ENCODE measurements around the gene FHDC1. TPM values are rescaled to one million over a fixed set of nuclear protein-coding genes. Genes with fewer than 3 reads are reported as not detected.

FHDC1 gene
- total RNA-seq, 1 experiment from 2014 or later: 18.1 TPM

DNA sequence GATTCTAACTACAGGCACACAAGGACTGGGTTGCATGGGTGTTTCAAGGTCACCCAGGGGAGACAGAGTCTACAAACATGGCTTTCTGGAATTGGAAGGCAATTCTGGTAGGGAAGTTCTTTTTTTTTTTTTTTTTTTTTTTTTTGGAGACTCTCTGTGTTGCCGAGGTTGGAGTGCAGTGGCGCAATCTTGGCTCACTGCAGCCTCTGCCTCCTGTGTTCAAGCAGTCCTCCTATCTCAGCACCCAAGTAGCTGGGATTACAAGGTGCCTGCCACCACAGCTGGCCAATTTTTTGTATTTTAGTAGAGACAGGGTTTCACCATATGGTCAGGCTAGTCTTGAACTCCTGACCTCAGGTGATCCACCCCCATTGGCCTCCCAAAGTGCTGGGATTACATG, 16.3 kb upstream of the FHDC1 start (continued):
- TF ChIP-seq, protein P1, sequence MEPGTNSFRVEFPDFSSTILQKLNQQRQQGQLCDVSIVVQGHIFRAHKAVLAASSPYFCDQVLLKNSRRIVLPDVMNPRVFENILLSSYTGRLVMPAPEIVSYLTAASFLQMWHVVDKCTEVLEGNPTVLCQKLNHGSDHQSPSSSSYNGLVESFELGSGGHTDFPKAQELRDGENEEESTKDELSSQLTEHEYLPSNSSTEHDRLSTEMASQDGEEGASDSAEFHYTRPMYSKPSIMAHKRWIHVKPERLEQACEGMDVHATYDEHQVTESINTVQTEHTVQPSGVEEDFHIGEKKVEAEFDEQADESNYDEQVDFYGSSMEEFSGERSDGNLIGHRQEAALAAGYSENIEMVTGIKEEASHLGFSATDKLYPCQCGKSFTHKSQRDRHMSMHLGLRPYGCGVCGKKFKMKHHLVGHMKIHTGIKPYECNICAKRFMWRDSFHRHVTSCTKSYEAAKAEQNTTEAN (CRISPR knock-in tag; IDR thresholded peaks at IDR 0.05): no peak
- no peak for TF ChIP-seq FOXK1 (CRISPR knock-in tag; IDR thresholded peaks at IDR 0.05)
- TF ChIP-seq ZNF423 (CRISPR knock-in tag; IDR thresholded peaks at IDR 0.05): no peak
- TF ChIP-seq SMAD4 (CRISPR knock-in tag; IDR thresholded peaks at IDR 0.05): no peak
- TF ChIP-seq, protein P2, sequence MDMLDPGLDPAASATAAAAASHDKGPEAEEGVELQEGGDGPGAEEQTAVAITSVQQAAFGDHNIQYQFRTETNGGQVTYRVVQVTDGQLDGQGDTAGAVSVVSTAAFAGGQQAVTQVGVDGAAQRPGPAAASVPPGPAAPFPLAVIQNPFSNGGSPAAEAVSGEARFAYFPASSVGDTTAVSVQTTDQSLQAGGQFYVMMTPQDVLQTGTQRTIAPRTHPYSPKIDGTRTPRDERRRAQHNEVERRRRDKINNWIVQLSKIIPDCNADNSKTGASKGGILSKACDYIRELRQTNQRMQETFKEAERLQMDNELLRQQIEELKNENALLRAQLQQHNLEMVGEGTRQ (CRISPR knock-in tag; IDR thresholded peaks at IDR 0.05): no peak

DNA sequence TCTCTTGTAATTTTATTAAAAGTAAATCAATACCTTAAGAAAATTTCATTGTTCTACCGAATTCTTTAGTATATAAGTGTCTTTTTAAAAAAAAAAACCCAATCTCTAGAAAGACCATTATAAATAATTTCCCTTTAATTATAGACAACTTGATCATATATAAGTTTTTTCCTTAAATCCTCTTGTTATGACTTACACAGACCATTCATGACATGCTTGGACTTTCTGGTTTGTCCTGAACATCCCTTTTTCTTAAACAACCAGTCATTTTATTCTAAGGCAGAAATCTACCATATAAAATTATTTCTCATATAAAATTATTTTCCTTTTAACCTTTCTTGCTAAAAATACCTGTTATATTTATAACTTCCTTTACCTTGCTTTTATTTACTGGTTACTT, 15.4 kb upstream of the FHDC1 start:
- ATAC-seq: no peak
- CTCF ChIA-PET: no interaction called here
- H3K27ac Mint-ChIP-seq: no peak overlapping the region
- POLR2A ChIA-PET: no interaction called here
- DNase-seq (ENCODE audit: low spot score): no peak
- H3K4me1 Mint-ChIP-seq: peaks cover 8% of the 10 kb centered on the region
- peaks cover 51% of the 10 kb centered on the region for H3K36me3 Mint-ChIP-seq
- TF ChIP-seq, protein P3, sequence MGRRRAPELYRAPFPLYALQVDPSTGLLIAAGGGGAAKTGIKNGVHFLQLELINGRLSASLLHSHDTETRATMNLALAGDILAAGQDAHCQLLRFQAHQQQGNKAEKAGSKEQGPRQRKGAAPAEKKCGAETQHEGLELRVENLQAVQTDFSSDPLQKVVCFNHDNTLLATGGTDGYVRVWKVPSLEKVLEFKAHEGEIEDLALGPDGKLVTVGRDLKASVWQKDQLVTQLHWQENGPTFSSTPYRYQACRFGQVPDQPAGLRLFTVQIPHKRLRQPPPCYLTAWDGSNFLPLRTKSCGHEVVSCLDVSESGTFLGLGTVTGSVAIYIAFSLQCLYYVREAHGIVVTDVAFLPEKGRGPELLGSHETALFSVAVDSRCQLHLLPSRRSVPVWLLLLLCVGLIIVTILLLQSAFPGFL (CRISPR knock-in tag; IDR thresholded peaks at IDR 0.05; ENCODE audit: borderline replicate concordance): no peak
- TF ChIP-seq, protein P4, sequence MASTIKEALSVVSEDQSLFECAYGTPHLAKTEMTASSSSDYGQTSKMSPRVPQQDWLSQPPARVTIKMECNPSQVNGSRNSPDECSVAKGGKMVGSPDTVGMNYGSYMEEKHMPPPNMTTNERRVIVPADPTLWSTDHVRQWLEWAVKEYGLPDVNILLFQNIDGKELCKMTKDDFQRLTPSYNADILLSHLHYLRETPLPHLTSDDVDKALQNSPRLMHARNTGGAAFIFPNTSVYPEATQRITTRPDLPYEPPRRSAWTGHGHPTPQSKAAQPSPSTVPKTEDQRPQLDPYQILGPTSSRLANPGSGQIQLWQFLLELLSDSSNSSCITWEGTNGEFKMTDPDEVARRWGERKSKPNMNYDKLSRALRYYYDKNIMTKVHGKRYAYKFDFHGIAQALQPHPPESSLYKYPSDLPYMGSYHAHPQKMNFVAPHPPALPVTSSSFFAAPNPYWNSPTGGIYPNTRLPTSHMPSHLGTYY (CRISPR knock-in tag; IDR thresholded peaks at IDR 0.05): no peak
- TF ChIP-seq, protein P5, sequence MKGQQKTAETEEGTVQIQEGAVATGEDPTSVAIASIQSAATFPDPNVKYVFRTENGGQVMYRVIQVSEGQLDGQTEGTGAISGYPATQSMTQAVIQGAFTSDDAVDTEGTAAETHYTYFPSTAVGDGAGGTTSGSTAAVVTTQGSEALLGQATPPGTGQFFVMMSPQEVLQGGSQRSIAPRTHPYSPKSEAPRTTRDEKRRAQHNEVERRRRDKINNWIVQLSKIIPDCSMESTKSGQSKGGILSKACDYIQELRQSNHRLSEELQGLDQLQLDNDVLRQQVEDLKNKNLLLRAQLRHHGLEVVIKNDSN (CRISPR knock-in tag; IDR thresholded peaks at IDR 0.05): no peak
- TF ChIP-seq, protein P6, sequence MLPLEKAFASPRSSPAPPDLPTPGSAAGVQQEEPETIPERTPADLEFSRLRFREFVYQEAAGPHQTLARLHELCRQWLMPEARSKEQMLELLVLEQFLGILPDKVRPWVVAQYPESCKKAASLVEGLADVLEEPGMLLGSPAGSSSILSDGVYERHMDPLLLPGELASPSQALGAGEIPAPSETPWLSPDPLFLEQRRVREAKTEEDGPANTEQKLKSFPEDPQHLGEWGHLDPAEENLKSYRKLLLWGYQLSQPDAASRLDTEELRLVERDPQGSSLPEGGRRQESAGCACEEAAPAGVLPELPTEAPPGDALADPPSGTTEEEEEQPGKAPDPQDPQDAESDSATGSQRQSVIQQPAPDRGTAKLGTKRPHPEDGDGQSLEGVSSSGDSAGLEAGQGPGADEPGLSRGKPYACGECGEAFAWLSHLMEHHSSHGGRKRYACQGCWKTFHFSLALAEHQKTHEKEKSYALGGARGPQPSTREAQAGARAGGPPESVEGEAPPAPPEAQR (CRISPR knock-in tag; IDR thresholded peaks at IDR 0.05): no peak
- TF ChIP-seq, protein P7, sequence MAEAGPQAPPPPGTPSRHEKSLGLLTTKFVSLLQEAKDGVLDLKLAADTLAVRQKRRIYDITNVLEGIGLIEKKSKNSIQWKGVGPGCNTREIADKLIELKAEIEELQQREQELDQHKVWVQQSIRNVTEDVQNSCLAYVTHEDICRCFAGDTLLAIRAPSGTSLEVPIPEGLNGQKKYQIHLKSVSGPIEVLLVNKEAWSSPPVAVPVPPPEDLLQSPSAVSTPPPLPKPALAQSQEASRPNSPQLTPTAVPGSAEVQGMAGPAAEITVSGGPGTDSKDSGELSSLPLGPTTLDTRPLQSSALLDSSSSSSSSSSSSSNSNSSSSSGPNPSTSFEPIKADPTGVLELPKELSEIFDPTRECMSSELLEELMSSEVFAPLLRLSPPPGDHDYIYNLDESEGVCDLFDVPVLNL (CRISPR knock-in tag; IDR thresholded peaks at IDR 0.05; ENCODE audit: borderline replicate concordance, low read depth): no peak
- TF ChIP-seq MXD4 (CRISPR knock-in tag; IDR thresholded peaks at IDR 0.05; ENCODE audit: borderline replicate concordance) (no peak), PRRX2 (CRISPR knock-in tag; IDR thresholded peaks at IDR 0.05) (no peak), SP1 (CRISPR knock-in tag; conservative IDR thresholded peaks at IDR 0.05) (no peak), EMX1 (CRISPR knock-in tag; IDR thresholded peaks at IDR 0.05) (no peak), ETV6 (CRISPR knock-in tag; IDR thresholded peaks at IDR 0.05) (no peak), ZNF396 (CRISPR knock-in tag; IDR thresholded peaks at IDR 0.05; ENCODE audit: borderline replicate concordance) (no peak), FOXK1 (CRISPR knock-in tag; IDR thresholded peaks at IDR 0.05) (no peak), CREM (CRISPR knock-in tag; IDR thresholded peaks at IDR 0.05) (no peak), RELA (CRISPR knock-in tag; IDR thresholded peaks at IDR 0.05; ENCODE audit: borderline replicate concordance) (no peak), NFYB (CRISPR knock-in tag; conservative IDR thresholded peaks at IDR 0.05; ENCODE audit: low read depth) (no peak), RORB (CRISPR knock-in tag; IDR thresholded peaks at IDR 0.05) (no peak)
- TF ChIP-seq, protein P8, sequence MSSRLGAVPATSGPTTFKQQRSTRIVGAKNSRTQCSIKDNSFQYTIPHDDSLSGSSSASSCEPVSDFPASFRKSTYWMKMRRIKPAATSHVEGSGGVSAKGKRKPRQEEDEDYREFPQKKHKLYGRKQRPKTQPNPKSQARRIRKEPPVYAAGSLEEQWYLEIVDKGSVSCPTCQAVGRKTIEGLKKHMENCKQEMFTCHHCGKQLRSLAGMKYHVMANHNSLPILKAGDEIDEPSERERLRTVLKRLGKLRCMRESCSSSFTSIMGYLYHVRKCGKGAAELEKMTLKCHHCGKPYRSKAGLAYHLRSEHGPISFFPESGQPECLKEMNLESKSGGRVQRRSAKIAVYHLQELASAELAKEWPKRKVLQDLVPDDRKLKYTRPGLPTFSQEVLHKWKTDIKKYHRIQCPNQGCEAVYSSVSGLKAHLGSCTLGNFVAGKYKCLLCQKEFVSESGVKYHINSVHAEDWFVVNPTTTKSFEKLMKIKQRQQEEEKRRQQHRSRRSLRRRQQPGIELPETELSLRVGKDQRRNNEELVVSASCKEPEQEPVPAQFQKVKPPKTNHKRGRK (CRISPR knock-in tag; IDR thresholded peaks at IDR 0.05; ENCODE audit: borderline replicate concordance): no peak
- TF ChIP-seq, protein P9, sequence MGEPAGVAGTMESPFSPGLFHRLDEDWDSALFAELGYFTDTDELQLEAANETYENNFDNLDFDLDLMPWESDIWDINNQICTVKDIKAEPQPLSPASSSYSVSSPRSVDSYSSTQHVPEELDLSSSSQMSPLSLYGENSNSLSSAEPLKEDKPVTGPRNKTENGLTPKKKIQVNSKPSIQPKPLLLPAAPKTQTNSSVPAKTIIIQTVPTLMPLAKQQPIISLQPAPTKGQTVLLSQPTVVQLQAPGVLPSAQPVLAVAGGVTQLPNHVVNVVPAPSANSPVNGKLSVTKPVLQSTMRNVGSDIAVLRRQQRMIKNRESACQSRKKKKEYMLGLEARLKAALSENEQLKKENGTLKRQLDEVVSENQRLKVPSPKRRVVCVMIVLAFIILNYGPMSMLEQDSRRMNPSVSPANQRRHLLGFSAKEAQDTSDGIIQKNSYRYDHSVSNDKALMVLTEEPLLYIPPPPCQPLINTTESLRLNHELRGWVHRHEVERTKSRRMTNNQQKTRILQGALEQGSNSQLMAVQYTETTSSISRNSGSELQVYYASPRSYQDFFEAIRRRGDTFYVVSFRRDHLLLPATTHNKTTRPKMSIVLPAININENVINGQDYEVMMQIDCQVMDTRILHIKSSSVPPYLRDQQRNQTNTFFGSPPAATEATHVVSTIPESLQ (CRISPR knock-in tag; IDR thresholded peaks at IDR 0.05): no peak
- TF ChIP-seq, protein P10, sequence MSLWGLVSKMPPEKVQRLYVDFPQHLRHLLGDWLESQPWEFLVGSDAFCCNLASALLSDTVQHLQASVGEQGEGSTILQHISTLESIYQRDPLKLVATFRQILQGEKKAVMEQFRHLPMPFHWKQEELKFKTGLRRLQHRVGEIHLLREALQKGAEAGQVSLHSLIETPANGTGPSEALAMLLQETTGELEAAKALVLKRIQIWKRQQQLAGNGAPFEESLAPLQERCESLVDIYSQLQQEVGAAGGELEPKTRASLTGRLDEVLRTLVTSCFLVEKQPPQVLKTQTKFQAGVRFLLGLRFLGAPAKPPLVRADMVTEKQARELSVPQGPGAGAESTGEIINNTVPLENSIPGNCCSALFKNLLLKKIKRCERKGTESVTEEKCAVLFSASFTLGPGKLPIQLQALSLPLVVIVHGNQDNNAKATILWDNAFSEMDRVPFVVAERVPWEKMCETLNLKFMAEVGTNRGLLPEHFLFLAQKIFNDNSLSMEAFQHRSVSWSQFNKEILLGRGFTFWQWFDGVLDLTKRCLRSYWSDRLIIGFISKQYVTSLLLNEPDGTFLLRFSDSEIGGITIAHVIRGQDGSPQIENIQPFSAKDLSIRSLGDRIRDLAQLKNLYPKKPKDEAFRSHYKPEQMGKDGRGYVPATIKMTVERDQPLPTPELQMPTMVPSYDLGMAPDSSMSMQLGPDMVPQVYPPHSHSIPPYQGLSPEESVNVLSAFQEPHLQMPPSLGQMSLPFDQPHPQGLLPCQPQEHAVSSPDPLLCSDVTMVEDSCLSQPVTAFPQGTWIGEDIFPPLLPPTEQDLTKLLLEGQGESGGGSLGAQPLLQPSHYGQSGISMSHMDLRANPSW (CRISPR knock-in tag; conservative IDR thresholded peaks at IDR 0.05; ENCODE audit: low read depth): no peak
- peaks cover 49% of the 10 kb centered on the region for H3K9me3 Mint-ChIP-seq
- H3K4me3 Mint-ChIP-seq: no peak overlapping the region
- H3K27me3 Mint-ChIP-seq (ENCODE audit: low read depth): peaks cover 3% of the 10 kb centered on the region; the same call in 1 of the 2 replicates

Data from WTC11 (cell line).